Right cardiac atrium (tissue), 5 donors: ENCODE results near the gene MYH10. TPM values are rescaled to one million over a fixed set of nuclear protein-coding genes. Genes with fewer than 3 reads are reported as not detected.

ENCODE experiments used
- ATAC-seq, 2 donors: fragments of 200-7000 bp; cut with Tn5 transposase; one replicate each; pipeline versions ENCODE4 v1.8.0 to v1.9.1; 2020; ENCODE audit warnings: moderate library complexity in 2 of 2, mild to moderate bottlenecking in 1 of 2
- DNase-seq, 3 donors: peaks; one replicate each; pipeline ENCODE4 v3.0.0-alpha.2; 2020
- H3K27ac ChIP-seq: one replicate; pipeline ENCODE4 v1.5.1; 2013; ENCODE audit warnings: mild to moderate bottlenecking, low read length, control low read depth, moderate library complexity
- H3K27me3 ChIP-seq: one replicate; pipeline ENCODE4 v1.6.1; 2013; ENCODE audit not compliant: control insufficient read depth, insufficient read depth
- H3K4me1 ChIP-seq: one replicate; pipeline ENCODE4 v1.6.1; 2013; ENCODE audit warnings: low read length; ENCODE audit not compliant: control insufficient read depth, insufficient read depth
- H3K4me3 ChIP-seq: one replicate; pipeline ENCODE4 v1.5.1; 2013; ENCODE audit warnings: low read length, control low read depth
- H3K9me3 ChIP-seq: one replicate; pipeline ENCODE4 v1.6.1; 2013; ENCODE audit warnings: low read length; ENCODE audit not compliant: control insufficient read depth
- WGBS: extraction: QIAGEN DNeasy Blood & Tissue Kit; methylation state at CpG from one replicate; pipeline ENCODE4 v1.1.7; 2013; 5-methylcytosine and 5-hydroxymethylcytosine counted together
- intact Hi-C, 4 donors: fragments of 100-400 bp; cut with DNase I; formaldehyde crosslinking; loops; one replicate each; pipeline versions ENCODE4 v1.11.0 to v1.14.0; 2022 to 2023
- polyA plus RNA-seq: library from polyadenylated mRNA; stranded (reverse); fragments of 200-250 nt; gene quantifications from one replicate; pipeline ENCODE4 v1.2.3, GENCODE V29; 2013
- total RNA-seq, 4 donors: library from RNA; stranded (reverse); fragmentation: NEBNext Ultra II Directional; extraction: Animal tissue kit (Norgen Biotek cat#: 25700); gene quantifications; one replicate each; pipeline ENCODE4 v1.2.1, GENCODE V29; 2021
- donor health status: healthy with polysubstance abuse.
- donor health status: DM: no; HTN: yes; CAD: no.
- donor health status: DM: no; HTN: no; CAD: no.
- donor health status: DM: no; HTN: yes; CAD: no; lungs with severe emphysema.
- donor health status: DM: yes; HTN: yes; CAD: no.

MYH10 gene
- total and polyA plus RNA-seq, 5 donors = 21.8 to 75.2 (median 58.4) TPM

DNA sequence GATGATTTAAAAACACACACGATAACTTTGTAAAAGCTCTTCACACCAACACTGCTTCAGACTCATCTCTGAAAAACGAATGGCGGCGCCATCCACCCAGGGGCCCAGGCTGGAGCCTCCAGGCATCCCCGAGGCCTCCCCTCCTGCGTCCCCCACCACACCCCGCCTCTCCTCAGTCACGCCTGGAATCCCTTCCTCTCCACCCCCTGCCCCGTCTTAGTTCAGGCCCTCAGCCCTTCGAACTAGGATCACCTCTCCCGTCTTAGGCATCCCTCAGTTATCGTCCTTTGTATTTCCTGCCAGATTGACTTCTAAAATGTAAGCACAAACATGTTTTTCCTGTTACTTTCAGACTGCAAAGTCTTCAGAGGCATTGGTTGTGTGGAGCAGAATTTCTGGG is 136.5 kb downstream of the MYH10 start:
- H3K4me3 ChIP-seq = no peak overlapping the region
- WGBS = 80% methylated on average over 12 of the region's 12 CpGs
- H3K27me3 ChIP-seq = no peaks in the 10 kb centered on the region
- no peak for ATAC-seq
- DNase-seq = no peak
- intact Hi-C loops = no loop called here
- no peak overlapping the region for H3K27ac ChIP-seq
- H3K9me3 ChIP-seq = no peaks in the 10 kb centered on the region
- no peaks in the 10 kb centered on the region for H3K4me1 ChIP-seq

DNA sequence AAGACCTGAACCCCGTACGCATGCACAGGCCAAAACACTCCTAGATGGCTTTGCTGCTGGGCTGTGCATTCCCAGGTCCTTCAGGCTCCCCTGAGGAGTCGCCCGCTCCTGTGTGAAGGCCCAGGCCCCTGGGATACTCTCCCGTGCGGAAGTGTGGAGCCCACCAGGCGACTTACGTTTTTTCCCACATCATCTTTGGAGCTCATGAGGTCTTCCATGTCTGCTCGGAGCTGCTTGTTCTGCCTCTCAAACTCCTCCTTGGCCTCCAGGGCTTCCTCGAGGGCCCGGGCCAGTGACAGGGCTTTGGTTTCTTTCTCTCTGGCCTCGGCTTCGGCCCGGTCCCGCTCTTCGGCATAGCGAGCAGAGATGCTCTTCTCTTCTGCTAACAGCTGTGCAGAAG is 138.4 kb downstream of the MYH10 start:
- 95% methylated on average over 17 of the region's 17 CpGs for WGBS
- Histone ChIP-seq H3K27ac (no peak overlapping the region), H3K4me1 (no peaks in the 10 kb centered on the region), H3K4me3 (no peak overlapping the region), H3K9me3 (no peaks in the 10 kb centered on the region), H3K27me3 (no peaks in the 10 kb centered on the region)
- intact Hi-C loops = no loop called here
- no peak for ATAC-seq
- DNase-seq = no peak

DNA sequence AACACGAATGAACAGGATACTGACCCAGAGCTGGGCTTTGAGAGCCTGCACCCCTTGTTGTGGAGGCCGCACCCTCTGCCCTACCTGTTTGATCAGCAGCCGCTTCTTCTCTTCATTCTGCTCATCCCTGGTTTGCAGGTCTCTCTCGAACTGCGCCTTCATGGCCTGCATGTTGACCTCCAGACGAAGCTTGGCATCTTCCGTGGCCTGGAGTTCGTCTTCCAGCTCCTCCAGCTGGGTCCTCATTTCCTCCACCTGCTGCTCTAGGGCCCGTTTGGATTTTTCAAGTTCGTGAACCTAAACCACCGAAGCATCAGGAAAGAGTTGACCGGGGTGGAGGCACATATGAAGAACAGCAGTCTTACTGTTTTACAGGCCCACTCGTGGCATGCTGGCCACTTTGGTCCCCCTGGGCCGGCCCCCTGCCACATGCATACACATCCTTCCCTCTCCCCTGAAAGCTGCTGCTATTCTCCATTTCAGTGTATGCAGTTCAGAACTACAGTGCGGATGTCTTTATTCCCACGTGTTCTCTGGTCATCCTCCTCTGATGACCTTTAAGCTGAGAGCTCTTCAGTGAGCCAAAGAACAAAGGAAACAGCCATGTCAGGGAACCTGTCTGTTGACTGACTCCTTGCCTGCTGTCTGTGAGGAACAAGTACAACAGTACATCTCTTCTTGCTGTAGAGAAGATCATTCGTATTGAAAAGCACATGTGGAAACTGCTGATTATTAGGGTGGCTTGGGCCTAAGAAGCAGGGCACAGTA is 140.1 kb downstream of the MYH10 start:
- WGBS = 77% methylated on average over 17 of the region's 17 CpGs
- H3K27ac ChIP-seq = no peak overlapping the region
- H3K9me3 ChIP-seq = no peaks in the 10 kb centered on the region
- no peak overlapping the region for H3K4me3 ChIP-seq
- ATAC-seq = no peak
- intact Hi-C loops = no loop called here
- no peaks in the 10 kb centered on the region for H3K4me1 ChIP-seq
- no peak for DNase-seq
- H3K27me3 ChIP-seq = no peaks in the 10 kb centered on the region

DNA sequence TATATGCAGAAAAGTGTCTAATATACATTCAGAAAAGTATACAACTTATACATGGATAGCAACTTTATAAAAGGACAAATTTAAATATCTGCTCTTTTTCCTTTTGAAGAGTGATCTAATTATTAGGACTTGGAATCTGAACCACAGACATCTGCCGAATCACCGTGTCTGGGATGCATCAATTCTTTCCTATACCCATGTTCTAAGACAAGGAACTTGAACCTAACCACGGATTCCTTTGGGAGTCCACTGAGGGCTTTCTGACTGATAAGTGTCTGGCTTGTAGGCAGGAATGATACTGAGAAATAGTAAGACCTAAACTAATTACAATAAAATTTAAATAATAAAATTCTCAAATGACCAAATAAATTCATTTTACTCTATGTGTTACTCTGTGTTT is 140.7 kb downstream of the MYH10 start:
- ATAC-seq (no peak), DNase-seq (no peak)
- 83% methylated on average over 3 of the region's 3 CpGs for WGBS
- Histone ChIP-seq H3K27ac (no peak overlapping the region), H3K4me3 (no peak overlapping the region), H3K9me3 (no peaks in the 10 kb centered on the region), H3K4me1 (no peaks in the 10 kb centered on the region), H3K27me3 (no peaks in the 10 kb centered on the region)
- intact Hi-C loops = no loop called here

DNA sequence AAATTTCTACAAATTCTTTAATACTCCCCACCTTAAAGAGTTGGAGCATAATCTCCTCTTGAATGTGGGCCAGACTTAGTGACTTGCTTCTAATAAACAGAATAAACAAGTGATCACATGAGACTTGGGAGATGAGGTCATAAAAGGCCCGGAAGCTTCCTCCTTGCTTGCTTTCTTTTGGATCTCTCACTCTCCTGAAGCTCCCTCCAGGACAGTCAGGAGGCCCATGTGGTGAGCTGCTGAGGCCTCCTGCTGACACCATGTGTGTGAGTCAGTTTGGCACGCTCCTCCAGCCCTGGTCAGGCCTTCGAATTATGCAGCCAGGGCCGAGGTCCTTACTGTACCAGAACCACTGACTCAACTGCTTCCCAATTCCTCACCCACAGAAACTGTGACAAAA is 141.6 kb downstream of the MYH10 start:
- Histone ChIP-seq H3K4me1 (no peaks in the 10 kb centered on the region), H3K27ac (no peak overlapping the region), H3K4me3 (no peak overlapping the region), H3K9me3 (no peaks in the 10 kb centered on the region), H3K27me3 (no peaks in the 10 kb centered on the region)
- intact Hi-C loops = no loop called here
- WGBS = 43% methylated on average over 4 of the region's 4 CpGs
- DNase-seq (peak in 2 of 3 donors; percentile 61 to 69), ATAC-seq (peak; percentile 79 to 81)

DNA sequence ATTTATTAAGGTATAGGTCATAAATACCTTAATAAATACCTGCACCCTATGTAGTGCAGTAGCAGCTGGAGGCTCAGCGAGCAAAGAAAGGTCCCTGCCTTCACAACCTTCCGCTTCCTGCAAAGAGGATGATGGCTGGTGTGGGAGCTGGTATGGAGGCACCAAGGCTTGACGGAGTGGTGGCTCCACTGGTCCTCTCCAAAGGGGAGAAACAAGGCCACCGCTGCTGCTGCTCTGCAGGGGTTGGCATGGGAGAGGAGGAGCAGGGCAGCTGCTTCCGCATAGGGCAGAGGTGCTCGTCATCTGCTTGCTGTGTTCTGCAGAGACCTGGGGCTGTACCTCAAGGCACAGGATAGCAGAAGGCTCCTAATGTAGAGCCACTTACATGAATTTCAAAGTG is 142.0 kb downstream of the MYH10 start:
- Histone ChIP-seq H3K27me3 (no peaks in the 10 kb centered on the region), H3K27ac (no peak overlapping the region), H3K4me3 (no peak overlapping the region), H3K9me3 (no peaks in the 10 kb centered on the region), H3K4me1 (no peaks in the 10 kb centered on the region)
- DNase-seq = no peak
- no peak for ATAC-seq
- intact Hi-C loops = no loop called here
- WGBS = 92% methylated on average over 6 of the region's 6 CpGs

DNA sequence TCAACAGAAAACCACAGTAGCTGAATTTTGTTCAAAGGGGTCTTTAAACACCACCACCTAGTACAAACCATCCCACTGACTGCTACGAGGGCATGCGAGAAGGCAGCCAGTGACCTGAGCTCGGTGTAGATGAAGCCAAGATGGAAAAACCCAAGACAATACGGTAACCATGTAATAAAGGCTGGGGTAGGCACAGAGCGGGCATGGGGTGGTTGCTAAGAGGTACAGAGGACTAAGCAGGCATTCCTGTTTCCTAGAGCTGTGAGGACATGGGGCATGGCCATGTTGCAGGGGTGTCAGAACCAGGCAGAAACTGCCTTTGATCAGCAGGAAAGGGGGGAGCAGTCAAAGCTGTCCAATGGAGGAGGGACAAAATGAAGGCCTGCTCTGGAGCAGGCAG is 142.8 kb downstream of the MYH10 start:
- DNase-seq = no peak

DNA sequence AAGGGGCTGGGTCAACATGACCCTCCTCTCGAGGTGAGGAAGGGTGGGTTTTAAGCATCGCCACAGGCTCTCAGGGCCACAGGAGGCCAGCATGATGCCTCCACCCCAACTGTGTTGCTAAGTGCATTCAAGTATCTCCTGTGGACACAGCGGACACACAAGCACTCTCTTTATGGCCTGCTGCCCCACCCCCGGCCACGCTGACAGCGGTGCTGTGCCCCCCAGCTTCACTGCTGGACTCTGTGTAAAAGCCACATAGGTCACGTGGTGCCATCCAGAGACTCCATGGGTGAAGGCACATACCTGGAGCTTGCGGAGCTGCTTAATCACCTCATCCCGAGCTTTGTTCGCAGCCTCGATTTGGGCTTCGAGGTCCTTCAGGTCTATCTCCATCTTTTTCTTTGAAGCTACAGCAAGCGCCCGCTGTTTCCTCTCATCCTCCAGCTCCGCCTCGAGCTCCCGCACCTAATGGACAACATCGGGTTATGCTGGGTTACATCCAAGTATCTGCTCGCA is 143.3 kb downstream of the MYH10 start:
- no peak overlapping the region for H3K27ac ChIP-seq
- ATAC-seq (no peak), DNase-seq (no peak)
- H3K4me1 ChIP-seq = no peaks in the 10 kb centered on the region
- no peak overlapping the region for H3K4me3 ChIP-seq
- WGBS = 90% methylated on average over 19 of the region's 19 CpGs
- intact Hi-C loops = no loop called here
- no peaks in the 10 kb centered on the region for H3K27me3 ChIP-seq
- H3K9me3 ChIP-seq = no peaks in the 10 kb centered on the region

More for the DNA sequence above, 142.8 kb downstream of the MYH10 start:
- Histone ChIP-seq H3K27me3 (no peaks in the 10 kb centered on the region), H3K4me1 (no peaks in the 10 kb centered on the region), H3K9me3 (no peaks in the 10 kb centered on the region), H3K4me3 (no peak overlapping the region), H3K27ac (no peak overlapping the region)
- no peak for ATAC-seq
- 96% methylated on average over 5 of the region's 5 CpGs for WGBS
- intact Hi-C loops = no loop called here

DNA sequence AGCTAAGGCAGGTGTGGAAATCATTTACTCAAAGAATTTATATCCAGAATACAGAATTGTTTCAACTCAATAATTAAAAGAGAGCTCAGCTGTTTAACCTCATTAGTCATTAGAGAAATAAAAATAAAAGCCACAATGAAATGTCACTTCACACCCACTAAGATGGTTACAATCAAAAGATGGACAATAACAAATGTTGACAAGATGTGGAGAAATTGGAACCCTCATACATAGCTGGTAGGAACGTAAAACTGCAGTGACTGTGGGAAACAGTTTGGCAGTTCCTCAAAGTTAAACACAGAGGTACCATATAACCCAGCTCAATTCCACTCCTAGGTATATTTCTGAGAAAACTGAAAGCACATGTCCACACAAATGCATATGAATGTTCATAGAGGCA is 145.0 kb downstream of the MYH10 start:
- H3K9me3 ChIP-seq = no peaks in the 10 kb centered on the region
- no peaks in the 10 kb centered on the region for H3K27me3 ChIP-seq
- H3K27ac ChIP-seq = no peak overlapping the region
- intact Hi-C loops = no loop called here
- WGBS = 91% methylated on average over 1 of the region's 1 CpG
- H3K4me3 ChIP-seq = no peak overlapping the region
- H3K4me1 ChIP-seq = no peaks in the 10 kb centered on the region
- ATAC-seq (no peak), DNase-seq (no peak)

DNA sequence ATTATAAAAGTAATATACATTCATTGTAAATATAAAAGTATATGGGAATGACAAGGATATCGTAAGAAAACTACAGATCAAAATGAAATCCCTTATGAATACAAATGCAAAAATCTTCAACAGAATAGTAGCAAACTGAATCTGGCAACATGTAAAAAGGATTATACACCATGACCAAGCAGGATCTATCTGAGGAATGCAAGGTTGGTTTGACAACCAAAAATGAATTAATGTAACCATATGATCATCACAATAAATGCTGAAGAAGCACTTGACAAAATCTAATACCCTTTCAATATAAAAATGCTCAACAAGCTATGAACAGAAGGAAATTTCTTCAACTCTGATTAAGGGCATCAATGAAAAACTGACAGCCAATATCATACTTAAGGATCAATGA is 146.1 kb downstream of the MYH10 start:
- 100% methylated on average over 1 of the region's 1 CpG for WGBS
- H3K27ac ChIP-seq = no peak overlapping the region
- ATAC-seq = no peak
- intact Hi-C loops = no loop called here
- H3K4me3 ChIP-seq = no peak overlapping the region
- no peak for DNase-seq
- H3K9me3 ChIP-seq = no peaks in the 10 kb centered on the region
- H3K4me1 ChIP-seq = no peaks in the 10 kb centered on the region
- no peaks in the 10 kb centered on the region for H3K27me3 ChIP-seq

DNA sequence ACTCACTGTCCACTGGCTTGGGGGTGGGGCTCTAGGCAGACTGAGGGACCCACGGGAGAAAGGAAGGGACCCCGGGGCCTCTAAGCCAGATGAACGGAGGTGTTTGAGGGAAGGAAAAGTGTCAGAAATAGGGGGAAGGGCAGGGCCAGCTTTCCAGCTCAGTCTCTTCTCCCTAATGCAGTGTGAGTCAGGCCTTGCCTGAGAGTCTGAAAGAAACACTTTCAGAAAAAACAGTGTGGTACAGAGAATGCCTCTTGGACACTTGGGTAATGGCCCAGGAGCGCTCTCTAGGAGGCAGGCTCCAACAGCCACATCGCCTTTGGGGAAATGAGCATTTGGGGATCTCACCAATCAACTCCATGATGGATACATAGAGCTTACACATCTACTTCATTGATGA is 148.0 kb downstream of the MYH10 start:
- H3K27ac ChIP-seq = no peak overlapping the region
- H3K4me1 ChIP-seq = no peaks in the 10 kb centered on the region
- WGBS = 79% methylated on average over 5 of the region's 5 CpGs
- intact Hi-C loops = no loop called here
- H3K9me3 ChIP-seq = no peaks in the 10 kb centered on the region
- ATAC-seq = no peak
- DNase-seq = no peak
- no peak overlapping the region for H3K4me3 ChIP-seq
- no peaks in the 10 kb centered on the region for H3K27me3 ChIP-seq

DNA sequence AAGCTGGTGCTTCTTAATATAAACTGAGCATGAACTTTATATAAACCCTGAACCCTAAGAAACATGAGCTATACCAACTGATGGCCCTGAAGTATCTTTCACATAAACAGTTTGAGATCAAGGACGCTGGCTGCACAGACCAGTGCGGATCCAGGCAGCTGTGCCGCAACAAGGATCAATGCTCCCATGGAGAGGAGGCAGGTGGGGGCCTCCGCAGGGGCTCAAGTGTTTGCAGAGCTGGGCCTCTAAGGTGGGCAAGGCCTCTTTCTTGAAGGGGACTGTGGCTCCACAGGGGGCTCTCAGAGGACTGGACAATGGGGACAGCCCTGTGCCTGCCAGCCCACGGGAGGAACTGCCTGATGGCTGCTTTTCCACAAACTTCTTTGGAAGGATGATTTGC is 148.8 kb downstream of the MYH10 start:
- H3K9me3 ChIP-seq = no peaks in the 10 kb centered on the region
- DNase-seq (no peak), ATAC-seq (no peak)
- intact Hi-C loops = no loop called here
- H3K4me1 ChIP-seq = no peaks in the 10 kb centered on the region
- 94% methylated on average over 5 of the region's 5 CpGs for WGBS
- H3K4me3 ChIP-seq = no peak overlapping the region
- no peaks in the 10 kb centered on the region for H3K27me3 ChIP-seq
- no peak overlapping the region for H3K27ac ChIP-seq
